ENCODE results near the gene ME3.

ME3 gene

GRCh38 chr11:86672007-86672621 lies at the start of gene ME3:
Gene ME3 (minus strand): TSS chr11:86672616.
- DNase-seq: peak; percentile 71 to 96 (median 94)

GRCh38 chr11:86722006-86722405 lies 49.6 kb upstream of the ME3 start:
- no peak for DNase-seq

- no peak for DNase-seq
These were observed 48.1 kb upstream of the ME3 start for GRCh38 chr11:86720546-86720945.

GRCh38 chr11:86719781-86720463 lies 47.5 kb upstream of the ME3 start:
- DNase-seq: no peak

- DNase-seq: no peak
These were observed 46.6 kb upstream of the ME3 start for GRCh38 chr11:86718999-86719398.

- no peak for DNase-seq
These were observed 46.1 kb upstream of the ME3 start for GRCh38 chr11:86718521-86718920.

GRCh38 chr11:86717817-86718501 lies 45.5 kb upstream of the ME3 start:
- DNase-seq: no peak

- DNase-seq: no peak
These were observed 43.2 kb upstream of the ME3 start for GRCh38 chr11:86715611-86716010.

- DNase-seq: no peak
These were observed 41.1 kb upstream of the ME3 start for GRCh38 chr11:86713552-86713951.

- DNase-seq: no peak
These were observed 38.5 kb upstream of the ME3 start for GRCh38 chr11:86710936-86711335.

- no peak for DNase-seq
These were observed 36.3 kb upstream of the ME3 start for GRCh38 chr11:86708669-86709068.

GRCh38 chr11:86706338-86707131 lies 34.1 kb upstream of the ME3 start:
- DNase-seq: peak in 1 of 3 experiments; percentile 51

- DNase-seq: no peak
These were observed 32.3 kb upstream of the ME3 start for GRCh38 chr11:86704710-86705109.

GRCh38 chr11:86703987-86704386 lies 31.6 kb upstream of the ME3 start:
- no peak for DNase-seq

GRCh38 chr11:86702220-86702983 lies 30.0 kb upstream of the ME3 start:
- no peak for DNase-seq

GRCh38 chr11:86699040-86699791 lies 26.8 kb upstream of the ME3 start:
- no peak for DNase-seq

- DNase-seq: no peak
These were observed 26.2 kb upstream of the ME3 start for GRCh38 chr11:86698639-86699038.

- no peak for DNase-seq
These were observed 24.0 kb upstream of the ME3 start for GRCh38 chr11:86696451-86696850.

GRCh38 chr11:86696004-86696403 lies 23.6 kb upstream of the ME3 start:
- DNase-seq: no peak

GRCh38 chr11:86695373-86695772 lies 23.0 kb upstream of the ME3 start:
- no peak for DNase-seq

GRCh38 chr11:86693518-86693917 lies 21.1 kb upstream of the ME3 start:
- DNase-seq: no peak

- no peak for DNase-seq
These were observed 20.3 kb upstream of the ME3 start for GRCh38 chr11:86692746-86693145.

Data from NCI-H1417 (cell line).